GM12878 (cell line): ENCODE results near the gene ARHGAP26. TPM values are rescaled to one million over a fixed set of nuclear protein-coding genes. Genes with fewer than 3 reads are reported as not detected.

Experiments
- ATAC-seq: fragments of 200-7000 bp; cut with Tn5 transposase; 3 replicates; pipeline ENCODE4 v1.9.1; 2020; ENCODE audit warnings: mild to moderate bottlenecking, moderate library complexity
- BruUV-seq: library from RNA; stranded (reverse); fragments of 400-500 nt; replicated peaks from 2 replicates; lab custom pipeline; 2021; lab: Mats Ljungman, UMichigan
- CTCF ChIA-PET: fragments of 300-600 bp; sonication (Branson Sonifier 250); formaldehyde crosslinking; extraction: SDS; loops from one replicate; lab custom pipeline; 2021; ENCODE audit warnings: inconsistent platforms; lab: Yijun Ruan, JAX
- POLR2A ChIA-PET: fragments of 350-600 bp; formaldehyde crosslinking; extraction: SDS; loops from one replicate; lab custom pipeline; 2021; ENCODE audit warnings: inconsistent platforms; lab: Charles Lee
- RAD21 ChIA-PET: fragments of 300-600 bp; sonication (Branson Sonifier 250); formaldehyde crosslinking; loops from one replicate; lab custom pipeline; 2023; ENCODE audit warnings: antibody characterized with exemption; ENCODE audit not compliant: unreplicated experiment; lab: Charles Lee
- SMC1A ChIA-PET: fragments of 300-600 bp; sonication (Branson Sonifier 250); formaldehyde crosslinking; loops from one replicate; lab custom pipeline; 2023; ENCODE audit not compliant: unreplicated experiment, uncharacterized antibody; lab: Charles Lee
- DNase-seq: peaks from one replicate; pipeline ENCODE4 v3.0.0-alpha.2; 2011; ENCODE audit warnings: low read depth, low spot score
- FAIRE-seq: peaks from 3 replicates; lab custom pipeline; 2011; peaks lifted over from hg19 to GRCh38; lab: Jason Lieb, UNC
- H2AFZ ChIP-seq: 2 replicates; pipeline ENCODE4 v1.6.0; 2011; ENCODE audit warnings: low read depth, low read length, control low read depth; ENCODE audit not compliant: control insufficient read depth
- H3K27ac ChIP-seq: 2 replicates; pipeline ENCODE4 v1.5.1; 2011; ENCODE audit warnings: control low read depth; ENCODE audit not compliant: control insufficient read depth, insufficient read depth
- H3K27me3 ChIP-seq, 2 experiments: replicated peaks in 1 of 2; 2 replicates each; pipeline versions ENCODE4 v1.6.0 to v1.6.1; 2011; ENCODE audit warnings: low read length in 1 of 2; ENCODE audit not compliant: control insufficient read depth in 2 of 2, insufficient read depth in 2 of 2
- H3K36me3 ChIP-seq, 2 experiments: 2 replicates each; pipeline ENCODE4 v1.5.1; 2011; ENCODE audit warnings: low read length in 1 of 2; ENCODE audit not compliant: control insufficient read depth in 2 of 2, insufficient read depth in 2 of 2
- H3K4me1 ChIP-seq: 2 replicates; pipeline ENCODE4 v1.6.1; 2011; ENCODE audit warnings: mild to moderate bottlenecking, low read length, moderate library complexity, mixed read lengths; ENCODE audit not compliant: control insufficient read depth, insufficient read depth
- H3K4me2 ChIP-seq: 2 replicates; pipeline ENCODE4 v1.6.0; 2011; ENCODE audit warnings: control low read depth; ENCODE audit not compliant: control insufficient read depth, insufficient read depth
- H3K4me3 ChIP-seq: fragments of 200-600 bp; sonication (generic); 2 replicates; pipeline ENCODE4 v1.5.1; 2016
- H3K79me2 ChIP-seq: 2 replicates; pipeline ENCODE4 v1.6.0; 2011; ENCODE audit warnings: low read length; ENCODE audit not compliant: control insufficient read depth, insufficient read depth
- H3K9ac ChIP-seq: 2 replicates; pipeline ENCODE4 v1.8.0; 2011; ENCODE audit warnings: low read length, control low read depth, mixed read lengths; ENCODE audit not compliant: control insufficient read depth, insufficient read depth
- H3K9me3 ChIP-seq: replicated peaks from 3 replicates; pipeline ENCODE4 v1.5.1; 2011; ENCODE audit warnings: mild to moderate bottlenecking, low read length; ENCODE audit not compliant: control insufficient read depth, insufficient read depth
- H4K20me1 ChIP-seq: 2 replicates; pipeline ENCODE4 v1.6.0; 2011; ENCODE audit not compliant: control insufficient read depth, insufficient read depth
- BACH1 ChIP-seq: fragments of 450-650 bp; IDR thresholded peaks from 2 replicates; pipeline ENCODE4 v1.6.1; 2017; ENCODE audit warnings: mild to moderate bottlenecking, borderline replicate concordance
- CHD1 ChIP-seq: IDR thresholded peaks from 2 replicates; pipeline ENCODE4 v1.6.1; 2012; ENCODE audit warnings: low read depth, low read length, improper control_type of control experiment
- CHD2 ChIP-seq: IDR thresholded peaks from 2 replicates; pipeline ENCODE4 v1.6.1; 2011; ENCODE audit warnings: low read depth, low read length, improper control_type of control experiment, borderline replicate concordance
- CHD4 ChIP-seq: fragments of 200-600 bp; sonication (generic); IDR thresholded peaks from 2 replicates; pipeline ENCODE4 v1.6.1; 2016; ENCODE audit warnings: mild to moderate bottlenecking
- DPF2 ChIP-seq: fragments of 450-650 bp; IDR thresholded peaks from 2 replicates; pipeline ENCODE4 v1.6.1; 2017; ENCODE audit warnings: mild to moderate bottlenecking
- PBX3 ChIP-seq: IDR thresholded peaks from 2 replicates; pipeline ENCODE4 v1.6.1; 2011; ENCODE audit warnings: mild to moderate bottlenecking, low read depth, low read length, moderate library complexity; ENCODE audit not compliant: insufficient replicate concordance
- RELA ChIP-seq: fragments of 450-650 bp; IDR thresholded peaks from 2 replicates; pipeline ENCODE4 v1.8.0; 2014; ENCODE audit warnings: borderline replicate concordance; ENCODE audit not compliant: partially characterized antibody
- RELB ChIP-seq: fragments of 450-650 bp; IDR thresholded peaks from 2 replicates; pipeline ENCODE4 v1.6.1; 2017; ENCODE audit warnings: low read depth, mild to moderate bottlenecking, moderate library complexity
- SP1 ChIP-seq: IDR thresholded peaks from one replicate; pipeline ENCODE4 v1.6.1; 2011; ENCODE audit warnings: low read depth, low read length
- ZNF207 ChIP-seq: fragments of 450-650 bp; IDR thresholded peaks from 2 replicates; pipeline ENCODE4 v1.6.1; 2014; ENCODE audit warnings: antibody characterized with exemption, mild to moderate bottlenecking, borderline replicate concordance
- WGBS: methylation state at CpG from one replicate; pipeline ENCODE4 v1.1.6; 2016; ENCODE audit warnings: low lambda C conversion rate; ENCODE audit not compliant: insufficient replicate concordance, insufficient coverage; ENCODE audit errors: missing lambda C conversion rate; 5-methylcytosine and 5-hydroxymethylcytosine counted together
- in situ Hi-C: fragments of 300-500 bp; cut with MboI; formaldehyde crosslinking; loops from 9 replicates; pipeline ENCODE4 v1.14.3; 2018; ENCODE audit warnings: mixed read lengths
- intact Hi-C: fragments of 100-400 bp; cut with micrococcal nuclease; formaldehyde crosslinking; loops from one replicate; pipeline ENCODE4 v1.14.2; 2022; ENCODE audit not compliant: unreplicated experiment
- polyA plus RNA-seq, 11 experiments: library from polyadenylated mRNA; depleted of rRNA in 4 of 11; unstranded in 6 of 11; stranded (reverse) in 5 of 11; fragments of >200 nt; fragmentation: Nextera tagmentation in 4 of 11; fragmentation: Illumina TruSeq in 1 of 11; extraction: Ambion mirVana in 4 of 11; extraction: Trizol in 1 of 11; gene quantifications; 1 replicate in 1 of 11; 2 replicates in 10 of 11; pipeline versions ENCODE4 v1.2.1 to v1.2.3, GENCODE V29; 2011 to 2016; ENCODE audit warnings: inconsistent platforms in 2 of 11, missing spikeins in 2 of 11, low read depth in 1 of 11
- total RNA-seq, 4 experiments: library from RNA; depleted of rRNA in 3 of 4; stranded (reverse); fragments of >200 nt in 3 of 4; fragmentation: Illumina TruSeq in 1 of 4; extraction: Trizol in 1 of 4; gene quantifications; 2 replicates each; pipeline versions ENCODE4 v1.2.1 to v1.2.3, GENCODE V29; 2013 to 2021
- TF ChIP-seq, protein P1 (sequence below): IDR thresholded peaks from 2 replicates; pipeline ENCODE4 v1.6.1; 2012; ENCODE audit warnings: mild to moderate bottlenecking, low read depth, low read length
- TF ChIP-seq, protein P2 (sequence below): fragments of 450-650 bp; formaldehyde crosslinking; IDR thresholded peaks from 2 replicates; pipeline ENCODE4 v1.4.0; 2022; ENCODE audit warnings: mild to moderate bottlenecking, moderate library complexity

The ARHGAP26 gene
- total and polyA plus RNA-seq, 10 of the 15 experiments (the other 5 are each of a cell fraction or from before 2014, with no cell fraction given), result 9.4 to 41.5 (median 19.3) TPM

GRCh38 chr5:143019157-143019556 is 249.0 kb downstream of the ARHGAP26 start:
- in situ Hi-C loops, result no loop called here
- 2% methylated on average over 4 of the region's 4 CpGs for WGBS
- TF ChIP-seq ZNF207 (no peak), DPF2 (0 out of 2 replicates have a peak, but pooled peaks have one; percentile 47), RELA (no peak), CHD2 (no peak), PBX3 (peak; percentile 60), CHD1 (no peak), CHD4 (no peak), RELB (no peak), BACH1 (no peak), SP1 (no peak)
- TF ChIP-seq, protein P1, sequence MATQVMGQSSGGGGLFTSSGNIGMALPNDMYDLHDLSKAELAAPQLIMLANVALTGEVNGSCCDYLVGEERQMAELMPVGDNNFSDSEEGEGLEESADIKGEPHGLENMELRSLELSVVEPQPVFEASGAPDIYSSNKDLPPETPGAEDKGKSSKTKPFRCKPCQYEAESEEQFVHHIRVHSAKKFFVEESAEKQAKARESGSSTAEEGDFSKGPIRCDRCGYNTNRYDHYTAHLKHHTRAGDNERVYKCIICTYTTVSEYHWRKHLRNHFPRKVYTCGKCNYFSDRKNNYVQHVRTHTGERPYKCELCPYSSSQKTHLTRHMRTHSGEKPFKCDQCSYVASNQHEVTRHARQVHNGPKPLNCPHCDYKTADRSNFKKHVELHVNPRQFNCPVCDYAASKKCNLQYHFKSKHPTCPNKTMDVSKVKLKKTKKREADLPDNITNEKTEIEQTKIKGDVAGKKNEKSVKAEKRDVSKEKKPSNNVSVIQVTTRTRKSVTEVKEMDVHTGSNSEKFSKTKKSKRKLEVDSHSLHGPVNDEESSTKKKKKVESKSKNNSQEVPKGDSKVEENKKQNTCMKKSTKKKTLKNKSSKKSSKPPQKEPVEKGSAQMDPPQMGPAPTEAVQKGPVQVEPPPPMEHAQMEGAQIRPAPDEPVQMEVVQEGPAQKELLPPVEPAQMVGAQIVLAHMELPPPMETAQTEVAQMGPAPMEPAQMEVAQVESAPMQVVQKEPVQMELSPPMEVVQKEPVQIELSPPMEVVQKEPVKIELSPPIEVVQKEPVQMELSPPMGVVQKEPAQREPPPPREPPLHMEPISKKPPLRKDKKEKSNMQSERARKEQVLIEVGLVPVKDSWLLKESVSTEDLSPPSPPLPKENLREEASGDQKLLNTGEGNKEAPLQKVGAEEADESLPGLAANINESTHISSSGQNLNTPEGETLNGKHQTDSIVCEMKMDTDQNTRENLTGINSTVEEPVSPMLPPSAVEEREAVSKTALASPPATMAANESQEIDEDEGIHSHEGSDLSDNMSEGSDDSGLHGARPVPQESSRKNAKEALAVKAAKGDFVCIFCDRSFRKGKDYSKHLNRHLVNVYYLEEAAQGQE, result no peak
- TF ChIP-seq, protein P2, sequence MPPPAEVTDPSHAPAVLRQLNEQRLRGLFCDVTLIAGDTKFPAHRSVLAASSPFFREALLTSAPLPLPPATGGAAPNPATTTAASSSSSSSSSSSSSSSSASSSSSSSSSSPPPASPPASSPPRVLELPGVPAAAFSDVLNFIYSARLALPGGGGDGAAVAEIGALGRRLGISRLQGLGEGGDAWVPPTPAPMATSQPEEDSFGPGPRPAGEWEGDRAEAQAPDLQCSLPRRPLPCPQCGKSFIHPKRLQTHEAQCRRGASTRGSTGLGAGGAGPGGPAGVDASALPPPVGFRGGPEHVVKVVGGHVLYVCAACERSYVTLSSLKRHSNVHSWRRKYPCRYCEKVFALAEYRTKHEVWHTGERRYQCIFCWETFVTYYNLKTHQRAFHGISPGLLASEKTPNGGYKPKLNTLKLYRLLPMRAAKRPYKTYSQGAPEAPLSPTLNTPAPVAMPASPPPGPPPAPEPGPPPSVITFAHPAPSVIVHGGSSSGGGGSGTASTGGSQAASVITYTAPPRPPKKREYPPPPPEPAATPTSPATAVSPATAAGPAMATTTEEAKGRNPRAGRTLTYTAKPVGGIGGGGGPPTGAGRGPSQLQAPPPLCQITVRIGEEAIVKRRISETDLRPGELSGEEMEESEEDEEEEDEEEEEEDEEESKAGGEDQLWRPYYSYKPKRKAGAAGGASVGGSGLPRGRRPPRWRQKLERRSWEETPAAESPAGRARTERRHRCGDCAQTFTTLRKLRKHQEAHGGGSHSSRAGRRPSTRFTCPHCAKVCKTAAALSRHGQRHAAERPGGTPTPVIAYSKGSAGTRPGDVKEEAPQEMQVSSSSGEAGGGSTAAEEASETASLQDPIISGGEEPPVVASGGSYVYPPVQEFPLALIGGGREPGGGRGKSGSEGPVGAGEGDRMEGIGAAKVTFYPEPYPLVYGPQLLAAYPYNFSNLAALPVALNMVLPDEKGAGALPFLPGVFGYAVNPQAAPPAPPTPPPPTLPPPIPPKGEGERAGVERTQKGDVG, result no peak

More at GRCh38 chr5:143019157-143019556, 249.0 kb downstream of the ARHGAP26 start:
- H4K20me1 ChIP-seq, result no peaks in the 10 kb centered on the region
- H2AFZ ChIP-seq, result peak overlapping the region; percentile 46
- ChIA-PET POLR2A (interaction anchor here (1.0 to 2.9 kb wide), 20 partner anchors 9 to 390 kb away, joined by 3 to 12 read pairs (median 4); no protein-coding TSS in a partner anchor), CTCF (interaction anchor here (0.8 to 4.9 kb wide), 17 partner anchors 9 to 949 kb away, joined by 3 to 31 read pairs (median 4); partner anchors contain the start of gene NR3C1), SMC1A (interaction anchor here (0.6 to 7.2 kb wide), 32 partner anchors 9 to 949 kb away, joined by 3 to 138 read pairs (median 6); no protein-coding TSS in a partner anchor), RAD21 (interaction anchor here (0.6 to 17.7 kb wide), 27 partner anchors 9 to 809 kb away, joined by 3 to 337 read pairs (median 17); partner anchors contain the start of gene NR3C1)
- FAIRE-seq (no peak), ATAC-seq (peak; percentile 41), DNase-seq (no peak)
- BruUV-seq, result no TSS peak
- H3K79me2 ChIP-seq, result peaks cover 5% of the 10 kb centered on the region
- intact Hi-C loops, result loop anchor here (2.0 kb wide), 1 partner anchor 188 kb away; no protein-coding TSS in a partner anchor
- H3K36me3 ChIP-seq, result no peaks in the 10 kb centered on the region
- H3K9me3 ChIP-seq, result peaks cover 3% of the 10 kb centered on the region; the same call in 2 of the 3 replicates
- H3K4me3 ChIP-seq, result peak overlapping the region; percentile 14; the same call in 1 of the 2 replicates
- H3K4me2 ChIP-seq, result peak overlapping the region; percentile 70
- H3K9ac ChIP-seq, result peak overlapping the region; percentile 69
- peaks cover 54% of the 10 kb centered on the region for H3K4me1 ChIP-seq
- no peaks in the 10 kb centered on the region for H3K27me3 ChIP-seq
- H3K27ac ChIP-seq, result peak overlapping the region; percentile 96
